Karpas-422 (cell line): ENCODE measurements around the gene GPR155. TPM values are rescaled to one million over a fixed set of nuclear protein-coding genes. Genes with fewer than 3 reads are reported as not detected.
"Not testable (repeated sequence)": the region's sequence is repeated elsewhere in the genome, so short reads cannot be mapped to it uniquely, and the experiment has no call there.

Experiments used
- DNase-seq: peaks from one replicate; pipeline ENCODE4 v3.0.0-alpha.2; 2015
- H2AFZ ChIP-seq: fragments of 200-600 bp; sonication (generic); 2 replicates; pipeline ENCODE4 v1.6.1; 2014; ENCODE audit warnings: antibody characterized with exemption, low read length, mixed read lengths
- H3K27ac ChIP-seq: fragments of 200-600 bp; sonication (generic); 2 replicates; pipeline ENCODE4 v1.5.1; 2014; ENCODE audit warnings: mild to moderate bottlenecking, low read length, moderate library complexity
- H3K27me3 ChIP-seq: fragments of 200-600 bp; sonication (generic); 2 replicates; pipeline ENCODE4 v1.6.1; 2014; ENCODE audit warnings: low read length, mixed read lengths
- H3K36me3 ChIP-seq: fragments of 200-600 bp; sonication (generic); 2 replicates; pipeline ENCODE4 v1.6.1; 2014; ENCODE audit warnings: low read length, mixed read lengths; ENCODE audit not compliant: insufficient read depth
- H3K4me1 ChIP-seq: fragments of 200-600 bp; sonication (generic); 2 replicates; pipeline ENCODE4 v1.6.1; 2014; ENCODE audit warnings: mild to moderate bottlenecking, low read length, mixed read lengths
- H3K4me2 ChIP-seq: fragments of 200-600 bp; sonication (generic); 2 replicates; pipeline ENCODE4 v1.6.1; 2014; ENCODE audit warnings: low read length, low read depth, mild to moderate bottlenecking; ENCODE audit not compliant: poor library complexity, severe bottlenecking
- H3K4me3 ChIP-seq: fragments of 200-600 bp; sonication (generic); 2 replicates; pipeline ENCODE4 v1.5.1; 2014; ENCODE audit warnings: mild to moderate bottlenecking, antibody characterized with exemption, low read length, mixed read lengths
- H3K79me2 ChIP-seq: fragments of 200-600 bp; sonication (generic); 2 replicates; pipeline ENCODE4 v1.6.1; 2014; ENCODE audit warnings: mild to moderate bottlenecking, low read length, mixed read lengths
- H3K9ac ChIP-seq: fragments of 200-600 bp; sonication (generic); 2 replicates; pipeline ENCODE4 v1.6.0; 2014; ENCODE audit warnings: low read length
- H3K9me2 ChIP-seq: fragments of 200-600 bp; sonication (generic), shearing (Covaris generic); replicated peaks from 2 replicates; pipeline ENCODE4 v1.6.0; 2014; ENCODE audit warnings: mild to moderate bottlenecking, low read length, moderate library complexity; ENCODE audit not compliant: insufficient read depth
- H3K9me3 ChIP-seq: fragments of 300-700, 200-600 bp; sonication (generic); 2 replicates; pipeline ENCODE4 v1.6.1; 2014; ENCODE audit warnings: low read length, mixed read lengths
- H4K20me1 ChIP-seq: fragments of 200-600 bp; sonication (generic); 2 replicates; pipeline ENCODE4 v1.6.1; 2014; ENCODE audit warnings: mild to moderate bottlenecking, antibody characterized with exemption, low read length, low read depth; ENCODE audit not compliant: insufficient read depth
- total RNA-seq: library from RNA; depleted of rRNA; stranded (reverse); fragments of >200 nt; shearing (Covaris generic); gene quantifications from 2 replicates; pipeline ENCODE4 v1.2.3, GENCODE V29; 2014; ENCODE audit warnings: low replicate concordance

The GPR155 gene
- total RNA-seq, 1 experiment from 2014 or later, result 1.0 TPM

GRCh38 chr2:174495365-174496012 is 8.7 kb upstream of the GPR155 start:
- Histone ChIP-seq H3K27ac (no peak overlapping the region), H3K27me3 (no peaks in the 10 kb centered on the region), H2AFZ (peak overlapping the region; percentile 49; the same call in 1 of the 2 replicates), H4K20me1 (no peaks in the 10 kb centered on the region), H3K9me2 (no peaks in the 10 kb centered on the region), H3K4me1 (peaks cover 12% of the 10 kb centered on the region), H3K36me3 (no peaks in the 10 kb centered on the region), H3K9me3 (no peaks in the 10 kb centered on the region), H3K4me3 (no peak overlapping the region), H3K79me2 (no peaks in the 10 kb centered on the region), H3K9ac (no peak overlapping the region), H3K4me2 (no peak overlapping the region)
- no peak for DNase-seq

DNA sequence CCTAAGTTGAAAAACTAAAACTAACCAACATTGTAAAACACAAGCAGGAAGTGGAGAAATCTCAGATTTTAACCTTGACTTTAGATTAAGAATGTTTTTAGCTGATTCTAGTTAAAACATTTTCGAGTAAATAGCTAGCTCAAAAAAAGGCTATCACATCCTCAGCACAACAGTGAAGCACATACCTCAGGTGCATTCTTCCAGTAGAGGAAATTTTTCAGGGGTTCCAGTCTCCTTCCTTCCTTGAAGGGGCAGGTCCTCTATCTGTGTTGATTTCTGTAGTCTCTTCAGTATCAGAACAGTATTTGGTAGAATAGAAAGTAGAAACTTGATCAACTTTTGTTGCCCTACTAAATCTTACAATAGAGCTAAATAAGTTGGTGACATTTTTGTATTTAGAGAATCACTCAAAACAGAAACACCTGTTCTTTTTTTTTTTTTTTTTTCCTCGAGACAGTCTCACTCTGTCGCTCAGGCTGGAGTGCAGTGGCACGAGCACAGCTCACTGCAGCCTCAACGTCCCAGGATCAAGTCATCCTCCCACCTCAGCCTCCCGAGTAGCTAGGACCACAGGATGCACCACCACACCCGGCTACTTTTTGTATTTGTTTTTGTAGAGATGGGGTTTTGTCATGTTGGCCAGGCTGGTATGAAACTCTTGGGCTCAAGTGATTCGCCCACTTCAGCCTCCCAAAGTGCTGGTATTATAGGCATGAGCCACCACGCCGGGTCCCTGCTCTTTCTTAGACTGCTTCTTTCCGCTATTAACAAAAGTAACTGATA is 6.9 kb upstream of the GPR155 start:
- peak overlapping the region; percentile 92 for H2AFZ ChIP-seq
- peak overlapping the region; percentile 54 for H3K4me2 ChIP-seq
- no peaks in the 10 kb centered on the region for H3K79me2 ChIP-seq
- H3K27me3 ChIP-seq, result no peaks in the 10 kb centered on the region
- no peak for DNase-seq
- H3K4me1 ChIP-seq, result peaks cover 12% of the 10 kb centered on the region
- H3K9me3 ChIP-seq, result no peaks in the 10 kb centered on the region
- peak overlapping the region; percentile 20; the same call in 1 of the 2 replicates for H3K4me3 ChIP-seq
- no peak overlapping the region; the same call in 1 of the 2 replicates for H3K9ac ChIP-seq
- H4K20me1 ChIP-seq, result no peaks in the 10 kb centered on the region
- H3K9me2 ChIP-seq, result no peaks in the 10 kb centered on the region
- no peak overlapping the region for H3K27ac ChIP-seq
- H3K36me3 ChIP-seq, result no peaks in the 10 kb centered on the region

DNA sequence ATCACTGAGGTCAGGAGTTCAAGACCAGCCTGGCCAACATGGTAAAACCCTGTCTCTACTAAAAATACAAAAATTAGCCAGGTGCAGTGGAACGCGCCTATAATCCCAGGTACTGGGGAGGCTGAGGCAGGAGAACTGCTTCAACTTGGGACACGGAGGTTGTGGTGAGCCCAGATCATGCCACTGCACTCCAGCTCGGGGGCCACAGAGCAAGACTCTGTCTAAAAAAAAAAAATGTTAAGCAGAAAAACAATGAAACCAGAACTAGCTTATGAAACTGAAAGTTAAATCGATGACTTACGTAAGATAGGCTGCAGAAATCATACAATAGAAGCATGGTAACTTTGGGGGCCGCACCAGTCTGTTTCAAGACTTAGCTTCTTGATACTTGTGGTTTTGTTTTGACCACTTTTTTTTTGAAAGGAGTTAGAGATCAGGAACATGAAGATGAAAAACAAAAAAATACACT is 6.2 kb upstream of the GPR155 start:
- H3K9ac ChIP-seq, result peak overlapping the region; percentile 32

DNA sequence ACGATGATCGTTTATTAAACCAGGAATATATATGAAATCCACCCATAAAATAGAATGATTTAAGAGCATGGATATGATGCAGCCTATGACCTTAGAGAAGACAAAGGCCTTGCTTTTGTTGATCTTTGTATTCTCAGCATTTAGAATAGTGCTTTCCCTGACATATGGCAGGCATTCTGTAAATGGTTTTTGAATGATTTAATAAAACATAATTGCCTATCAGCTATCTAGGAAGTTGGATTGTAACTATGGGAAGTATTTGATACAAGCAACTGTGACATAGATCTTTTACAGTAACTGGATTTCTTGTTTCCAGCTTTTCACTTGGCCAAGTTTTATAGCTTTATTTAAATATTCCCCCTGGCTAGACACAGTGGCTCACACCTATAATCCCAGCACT is 5.1 kb upstream of the GPR155 start:
- H4K20me1 ChIP-seq, result no peaks in the 10 kb centered on the region
- H3K9me2 ChIP-seq, result peaks cover 6% of the 10 kb centered on the region
- H3K27me3 ChIP-seq, result no peaks in the 10 kb centered on the region
- H3K4me1 ChIP-seq, result peaks cover 18% of the 10 kb centered on the region
- H2AFZ ChIP-seq, result no peak overlapping the region
- no peak for DNase-seq
- H3K9ac ChIP-seq, result no peak overlapping the region
- no peaks in the 10 kb centered on the region for H3K36me3 ChIP-seq
- H3K4me3 ChIP-seq, result no peak overlapping the region
- no peaks in the 10 kb centered on the region for H3K79me2 ChIP-seq
- no peak overlapping the region for H3K27ac ChIP-seq
- H3K4me2 ChIP-seq, result no peak overlapping the region
- H3K9me3 ChIP-seq, result no peaks in the 10 kb centered on the region

More for the DNA sequence above, 6.2 kb upstream of the GPR155 start:
- Histone ChIP-seq H4K20me1 (no peaks in the 10 kb centered on the region), H3K9me2 (peaks cover 2% of the 10 kb centered on the region), H3K27ac (no peak overlapping the region), H3K9me3 (no peaks in the 10 kb centered on the region), H3K27me3 (no peaks in the 10 kb centered on the region), H3K4me3 (peak overlapping the region; percentile 20; the same call in 1 of the 2 replicates), H3K4me2 (peak overlapping the region; percentile 54), H2AFZ (peak overlapping the region; percentile 92), H3K79me2 (no peaks in the 10 kb centered on the region), H3K36me3 (no peaks in the 10 kb centered on the region), H3K4me1 (peaks cover 12% of the 10 kb centered on the region)
- peak; percentile 51 for DNase-seq

DNA sequence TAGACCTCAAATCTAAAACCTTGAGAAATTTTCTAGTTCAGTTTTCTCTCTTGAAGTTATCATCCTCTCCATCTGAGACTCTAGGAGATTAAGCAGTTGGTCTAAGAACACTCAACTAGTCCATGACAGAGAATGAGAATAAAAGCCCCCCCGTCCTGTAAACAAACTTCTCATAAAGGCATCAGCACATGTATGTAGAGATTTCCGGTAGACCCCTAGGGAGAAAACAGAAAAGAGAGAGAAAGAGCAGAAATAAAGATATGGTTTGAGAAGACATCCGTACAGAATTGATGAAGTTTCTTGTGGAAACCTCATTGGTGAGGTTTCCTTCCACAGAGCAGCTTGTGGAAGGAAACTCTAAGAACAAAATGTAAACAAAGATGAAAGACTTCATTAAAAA is 3.2 kb upstream of the GPR155 start:
- Histone ChIP-seq H2AFZ (0 out of 2 replicates have a peak overlapping the region, but pooled peaks have one; percentile 58), H3K4me1 (peaks cover 31% of the 10 kb centered on the region), H3K4me2 (no peak overlapping the region)

DNA sequence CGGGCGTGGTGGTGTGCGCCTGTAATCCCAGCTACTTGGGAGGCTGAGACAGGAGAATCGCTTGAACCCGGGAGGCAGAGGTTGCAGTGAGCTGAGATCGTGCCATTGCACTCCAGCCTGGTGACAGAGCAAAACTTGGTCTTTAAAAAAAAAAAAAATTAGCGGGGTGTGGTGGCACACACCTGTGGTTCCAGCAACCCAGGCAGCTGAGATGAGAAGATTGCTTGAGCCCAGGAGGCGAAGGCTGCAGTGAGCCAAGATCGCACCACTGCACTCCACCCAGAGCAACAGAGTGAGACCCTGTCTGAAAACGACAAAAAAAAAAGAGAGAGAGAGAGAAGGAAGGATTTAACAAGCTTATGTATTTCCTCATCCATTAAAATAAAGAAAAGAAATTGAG is 2.7 kb upstream of the GPR155 start:
- not testable (repeated sequence) for H3K9me3 ChIP-seq, H3K27me3 ChIP-seq, DNase-seq, H3K4me3 ChIP-seq, H3K9me2 ChIP-seq, H2AFZ ChIP-seq, H4K20me1 ChIP-seq, H3K4me2 ChIP-seq, H3K79me2 ChIP-seq, H3K36me3 ChIP-seq, H3K27ac ChIP-seq, H3K9ac ChIP-seq
- peaks cover 31% of the 10 kb centered on the region for H3K4me1 ChIP-seq

More for the DNA sequence above, 3.2 kb upstream of the GPR155 start:
- Histone ChIP-seq H3K9ac (no peak overlapping the region), H3K9me2 (peaks cover 6% of the 10 kb centered on the region), H3K27me3 (no peaks in the 10 kb centered on the region), H3K79me2 (no peaks in the 10 kb centered on the region), H3K4me3 (no peak overlapping the region), H4K20me1 (no peaks in the 10 kb centered on the region), H3K27ac (no peak overlapping the region), H3K9me3 (no peaks in the 10 kb centered on the region), H3K36me3 (no peaks in the 10 kb centered on the region)
- DNase-seq, result no peak

GRCh38 chr2:174487820-174488162 is 962 bp upstream of the GPR155 start:
- H3K4me3 ChIP-seq, result peak overlapping the region; percentile 70
- no peak overlapping the region for H3K27ac ChIP-seq
- peaks cover 21% of the 10 kb centered on the region for H3K4me1 ChIP-seq
- no peaks in the 10 kb centered on the region for H3K27me3 ChIP-seq
- H3K9me2 ChIP-seq, result peaks cover 6% of the 10 kb centered on the region
- peak overlapping the region; percentile 70 for H3K9ac ChIP-seq
- H3K79me2 ChIP-seq, result no peaks in the 10 kb centered on the region
- DNase-seq, result no peak
- H3K9me3 ChIP-seq, result no peaks in the 10 kb centered on the region
- H3K36me3 ChIP-seq, result no peaks in the 10 kb centered on the region
- 0 out of 2 replicates have a peak overlapping the region, but pooled peaks have one; percentile 59 for H2AFZ ChIP-seq
- no peaks in the 10 kb centered on the region for H4K20me1 ChIP-seq
- peak overlapping the region; percentile 83 for H3K4me2 ChIP-seq

GRCh38 chr2:174487108-174487819 is 435 bp upstream of the GPR155 start:
- Histone ChIP-seq H3K4me3 (peak overlapping the region; percentile 81), H3K4me1 (peaks cover 19% of the 10 kb centered on the region), H3K27ac (no peak overlapping the region), H2AFZ (peak overlapping the region; percentile 77), H3K79me2 (no peaks in the 10 kb centered on the region), H3K9me3 (no peaks in the 10 kb centered on the region), H3K9me2 (peaks cover 6% of the 10 kb centered on the region), H3K36me3 (no peaks in the 10 kb centered on the region), H4K20me1 (no peaks in the 10 kb centered on the region), H3K27me3 (no peaks in the 10 kb centered on the region), H3K4me2 (peak overlapping the region; percentile 83), H3K9ac (peak overlapping the region; percentile 70)
- DNase-seq, result peak; percentile 99
